Fibroblast of skin of right quadriceps (primary cell): Measurements from ENCODE around the gene MYO16.

Source experiments
- DNase-seq: peaks from one replicate; pipeline ENCODE4 v3.0.0-alpha.2; 2013

Gene MYO16

DNA sequence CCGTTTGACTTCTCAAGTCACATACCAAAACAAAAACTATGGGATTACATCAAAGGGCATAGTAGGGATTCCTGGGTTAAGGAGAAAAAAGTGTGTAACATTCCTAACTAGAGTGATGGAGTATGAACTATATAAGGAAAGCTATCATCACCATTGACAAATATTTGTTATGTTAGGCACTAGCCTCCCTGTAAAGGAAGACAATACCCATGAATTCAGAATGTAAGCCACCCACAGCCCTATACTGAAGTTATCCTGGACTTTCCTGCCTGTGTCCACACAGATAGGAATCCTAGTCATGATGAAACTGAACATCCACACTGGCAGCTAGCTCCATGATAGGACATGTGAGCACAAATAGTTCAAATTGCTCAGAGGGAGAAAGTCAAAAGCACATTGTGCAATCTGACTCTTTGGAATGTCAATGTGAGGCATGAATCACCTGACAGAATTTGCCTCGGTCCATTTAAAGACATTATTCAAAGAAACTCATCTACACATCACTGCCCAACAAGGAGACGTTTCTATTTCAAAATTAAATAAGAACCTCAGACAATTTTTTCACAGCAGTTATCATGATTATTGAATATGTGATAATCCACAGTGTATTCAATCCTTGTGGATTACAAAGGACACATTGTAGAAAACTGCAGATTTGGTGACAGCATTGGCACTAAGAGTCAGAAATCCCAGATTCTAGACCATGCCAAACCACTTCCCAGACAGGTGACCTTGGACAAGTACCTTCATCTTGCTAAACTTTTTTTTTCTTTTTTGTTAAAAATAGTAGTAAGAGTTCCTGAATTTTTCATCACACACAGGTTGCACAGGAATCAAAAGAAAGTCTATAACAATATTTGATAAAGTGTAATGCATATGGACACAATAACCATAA, 627.7 kb downstream of the MYO16 start:
- peak; percentile 99 for DNase-seq
